Amniotic stem cell (primary cell): ENCODE measurements around the gene IER5.

Experiments used
- DNase-seq: peaks from one replicate; lab custom pipeline; 2025; lab: John Stamatoyannopoulos, UW

Gene IER5

DNA sequence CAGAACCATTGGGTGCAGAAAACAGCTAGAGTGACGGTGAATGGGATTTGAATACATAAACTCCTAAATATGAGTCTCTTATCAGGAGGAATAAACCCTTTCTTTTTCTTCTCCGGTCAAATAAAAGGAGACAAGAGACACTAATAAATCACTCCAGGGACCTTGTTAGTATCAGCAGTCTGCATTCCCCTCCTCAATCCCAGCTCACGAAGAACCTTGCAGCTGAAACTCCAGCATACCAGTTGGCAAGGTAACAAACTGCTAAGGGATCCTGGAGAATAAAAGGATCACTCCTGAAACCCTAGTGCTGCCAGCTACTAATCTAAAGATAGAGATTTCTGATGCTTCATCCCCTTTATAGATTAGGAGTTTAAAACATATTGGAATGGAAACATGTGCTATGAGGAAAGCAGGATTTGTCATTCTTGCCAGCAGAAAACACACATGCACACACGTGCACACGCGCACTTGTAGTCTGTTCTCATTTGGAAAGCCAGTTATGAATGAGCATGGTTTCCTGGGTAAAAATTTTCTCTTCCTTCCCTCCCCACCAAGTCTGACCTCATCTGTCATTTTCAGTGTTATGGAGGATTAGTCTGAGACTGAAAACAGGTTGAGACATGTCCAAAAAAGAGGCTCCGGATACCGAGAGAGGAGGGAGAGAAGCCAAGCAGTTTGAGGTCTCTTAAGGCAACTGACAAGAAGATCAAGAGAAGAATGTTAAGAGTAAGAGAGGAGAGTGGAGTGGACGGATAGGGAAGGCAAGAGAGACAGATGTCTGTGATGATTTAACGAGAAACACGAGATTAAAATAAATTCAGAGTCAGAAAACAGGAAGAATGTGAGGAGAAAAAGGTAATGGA lies 10.9 kb downstream of the IER5 start:
- peak; percentile 38 for DNase-seq

DNA sequence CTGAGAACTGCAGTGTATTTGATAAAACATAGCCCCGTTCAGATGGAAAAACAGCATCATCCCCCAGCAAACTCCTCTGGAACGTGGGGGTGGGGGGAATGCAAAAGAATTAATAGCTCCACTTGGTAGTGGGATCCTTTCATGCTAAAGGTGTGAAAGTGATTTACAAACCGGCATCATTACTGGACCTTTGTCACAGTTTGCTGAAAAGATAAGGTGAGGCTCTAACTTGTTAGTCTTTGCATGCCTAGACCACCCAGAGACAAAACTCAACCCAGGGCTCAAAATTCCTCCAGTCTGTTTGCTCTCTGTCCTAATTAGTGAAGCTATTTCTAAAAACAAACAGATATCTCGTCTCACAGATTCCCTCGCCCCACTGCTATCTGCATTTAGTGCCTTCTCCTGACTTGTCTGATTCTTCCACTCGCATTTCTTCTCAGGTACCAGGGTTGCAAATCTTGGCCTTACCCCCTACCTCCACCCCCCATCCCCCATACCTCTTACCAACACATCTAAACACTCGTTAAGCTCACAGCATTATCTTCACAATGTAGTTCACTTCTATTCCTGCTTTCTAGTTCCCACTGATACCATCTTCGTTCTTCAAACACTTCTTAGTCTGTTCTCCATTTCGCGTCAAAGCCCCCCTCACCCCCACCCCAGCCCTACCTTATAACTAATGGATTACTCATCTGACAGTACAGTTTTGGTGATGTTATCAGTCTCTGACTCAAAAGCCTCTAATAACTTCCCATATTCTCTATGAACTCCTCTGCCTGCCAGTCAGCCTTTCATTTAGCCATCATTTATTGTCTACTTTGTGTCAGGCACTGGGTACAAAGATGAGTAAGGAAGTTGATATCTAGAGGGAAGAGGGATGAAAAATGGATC lies 11.8 kb downstream of the IER5 start:
- no peak for DNase-seq

DNA sequence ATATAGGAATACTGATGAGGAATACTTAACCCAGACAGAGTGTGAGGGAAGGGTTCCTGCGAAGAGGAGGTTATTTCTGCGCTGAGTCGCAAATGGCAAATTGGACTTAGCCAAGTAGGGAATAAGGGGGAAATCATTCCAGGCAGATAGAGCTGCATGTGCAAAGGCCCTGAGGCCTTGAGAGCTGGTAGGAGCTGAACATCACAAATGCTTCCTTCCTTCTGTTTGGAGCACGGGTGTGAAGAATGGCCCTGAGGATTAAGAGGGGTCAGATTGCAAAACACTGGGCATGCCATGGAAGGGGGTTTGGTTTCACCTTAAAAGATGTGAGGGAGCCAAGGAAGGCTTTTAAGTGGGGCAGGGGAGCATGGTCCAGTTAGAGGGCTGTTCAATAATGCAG lies 12.4 kb downstream of the IER5 start:
- DNase-seq, result no peak

DNA sequence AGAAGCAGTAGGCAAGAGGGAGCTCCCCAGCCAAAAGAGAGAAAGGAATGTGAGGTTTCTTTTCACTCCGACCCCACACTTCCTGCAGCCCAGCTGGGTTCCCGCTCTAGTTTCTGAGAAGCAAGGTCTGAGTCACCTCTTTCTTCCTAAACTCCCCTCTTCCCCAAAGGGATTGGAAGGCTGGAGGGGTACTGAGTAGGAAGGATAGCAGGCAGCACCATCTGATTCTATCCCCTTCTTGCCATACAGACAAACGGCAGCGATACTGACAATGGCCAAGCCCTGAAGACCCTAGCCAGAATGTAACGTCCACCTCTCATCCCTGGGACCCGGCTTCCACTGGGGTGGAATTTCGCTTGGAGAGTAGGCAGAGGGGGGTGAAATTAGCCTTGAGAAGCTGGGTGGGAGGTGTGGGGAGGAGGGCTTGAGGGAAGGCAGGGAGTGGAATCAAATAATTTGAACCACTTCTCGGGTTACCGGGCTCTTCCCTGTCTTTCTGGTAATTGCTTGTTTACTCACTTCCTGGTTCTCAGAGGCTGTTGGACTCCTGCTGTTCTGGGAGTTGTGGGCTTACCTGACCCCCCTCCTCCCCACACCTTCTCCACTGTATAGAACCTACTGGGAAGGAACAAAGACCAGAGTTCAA lies 13.2 kb downstream of the IER5 start:
- no peak for DNase-seq

DNA sequence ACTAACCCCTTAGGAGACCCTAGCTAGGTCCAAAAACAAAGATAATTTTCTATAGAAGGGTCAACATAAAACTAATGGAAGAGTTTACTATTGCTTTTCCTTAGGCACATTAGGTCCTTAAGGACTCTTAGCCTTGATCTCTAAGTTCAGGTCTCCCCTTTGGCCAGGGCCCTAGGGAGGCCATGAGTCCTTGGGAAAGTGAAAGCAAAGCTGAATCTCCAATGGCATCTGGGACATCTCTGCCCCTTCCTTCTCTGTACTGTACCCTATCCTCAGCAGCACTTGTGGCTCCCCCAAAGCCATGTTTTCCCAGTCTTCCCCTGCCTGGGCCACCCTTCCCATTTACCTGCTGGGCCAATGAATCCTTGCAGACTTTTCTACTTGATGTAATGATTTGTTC lies 14.3 kb downstream of the IER5 start:
- no peak for DNase-seq

DNA sequence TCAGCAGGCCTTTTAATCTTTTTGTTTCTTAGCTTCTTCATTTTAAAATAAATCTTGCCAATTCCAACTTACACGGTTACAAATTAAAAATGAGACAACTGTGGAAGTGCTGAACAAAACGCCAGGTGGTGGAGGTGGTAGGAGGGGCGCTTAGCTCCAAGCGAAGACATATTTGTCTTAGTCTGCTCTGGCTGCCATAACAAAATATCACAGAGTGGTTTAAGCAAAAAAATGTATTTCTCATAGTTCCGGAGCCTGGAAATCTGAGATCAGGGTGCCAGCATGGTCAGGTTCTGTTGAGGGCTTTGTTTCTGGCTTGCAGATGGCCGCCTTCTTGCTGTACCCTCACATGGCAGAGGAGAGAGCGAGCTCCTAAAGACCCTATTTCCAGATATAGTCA lies 14.9 kb downstream of the IER5 start:
- DNase-seq, result no peak

DNA sequence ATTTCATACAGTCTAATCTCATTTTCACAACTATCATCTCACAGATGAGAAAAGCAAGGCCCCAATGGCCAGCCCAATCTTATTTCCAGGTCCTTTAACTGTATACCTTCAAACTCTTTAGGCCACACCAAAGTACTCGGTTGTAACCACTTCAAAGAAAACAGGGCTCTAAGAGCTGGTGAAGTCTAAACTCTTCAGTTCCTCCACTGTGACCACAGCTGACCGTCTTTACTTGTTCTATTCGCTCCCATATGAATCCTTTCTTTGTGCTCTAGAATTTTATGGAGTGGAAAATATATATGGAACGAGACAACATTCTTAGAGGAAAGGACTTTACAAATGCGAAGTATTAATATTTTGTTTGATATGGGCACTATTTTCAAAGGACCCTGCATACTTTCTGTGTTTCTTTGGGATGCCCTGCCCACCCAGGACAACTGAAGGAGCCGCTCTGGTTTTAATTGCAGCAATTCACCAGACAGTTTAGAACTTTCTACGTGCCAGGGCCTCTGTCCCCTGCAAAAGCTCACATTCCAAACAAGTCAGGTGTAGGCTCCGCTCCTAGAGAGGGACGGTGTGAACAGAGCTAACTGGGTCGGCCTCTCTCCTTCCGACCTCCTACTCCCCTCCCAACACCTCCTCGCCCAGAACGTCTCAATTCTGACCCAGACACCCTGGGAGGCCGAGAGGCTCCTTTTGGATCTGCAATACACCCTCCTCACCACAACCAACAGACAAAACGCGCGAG lies 15.7 kb downstream of the IER5 start:
- no peak for DNase-seq

DNA sequence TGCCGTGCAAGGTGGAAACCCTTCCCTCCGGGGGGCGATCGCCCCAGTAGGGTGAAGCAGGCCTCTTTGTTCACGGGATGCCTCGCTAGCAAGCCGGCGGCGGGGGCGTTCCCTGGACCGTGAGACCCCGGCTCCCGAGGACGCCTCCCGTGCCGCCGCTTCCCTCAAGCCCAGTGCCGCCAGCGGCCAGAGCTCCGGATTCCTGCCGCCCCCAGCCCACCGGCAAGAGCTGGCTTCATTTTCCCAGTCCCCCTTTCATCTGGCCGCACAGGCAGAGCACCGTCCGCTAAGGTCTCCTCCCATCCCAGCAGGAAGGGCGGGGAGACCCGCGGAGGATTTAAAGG lies 16.3 kb downstream of the IER5 start:
- no peak for DNase-seq

DNA sequence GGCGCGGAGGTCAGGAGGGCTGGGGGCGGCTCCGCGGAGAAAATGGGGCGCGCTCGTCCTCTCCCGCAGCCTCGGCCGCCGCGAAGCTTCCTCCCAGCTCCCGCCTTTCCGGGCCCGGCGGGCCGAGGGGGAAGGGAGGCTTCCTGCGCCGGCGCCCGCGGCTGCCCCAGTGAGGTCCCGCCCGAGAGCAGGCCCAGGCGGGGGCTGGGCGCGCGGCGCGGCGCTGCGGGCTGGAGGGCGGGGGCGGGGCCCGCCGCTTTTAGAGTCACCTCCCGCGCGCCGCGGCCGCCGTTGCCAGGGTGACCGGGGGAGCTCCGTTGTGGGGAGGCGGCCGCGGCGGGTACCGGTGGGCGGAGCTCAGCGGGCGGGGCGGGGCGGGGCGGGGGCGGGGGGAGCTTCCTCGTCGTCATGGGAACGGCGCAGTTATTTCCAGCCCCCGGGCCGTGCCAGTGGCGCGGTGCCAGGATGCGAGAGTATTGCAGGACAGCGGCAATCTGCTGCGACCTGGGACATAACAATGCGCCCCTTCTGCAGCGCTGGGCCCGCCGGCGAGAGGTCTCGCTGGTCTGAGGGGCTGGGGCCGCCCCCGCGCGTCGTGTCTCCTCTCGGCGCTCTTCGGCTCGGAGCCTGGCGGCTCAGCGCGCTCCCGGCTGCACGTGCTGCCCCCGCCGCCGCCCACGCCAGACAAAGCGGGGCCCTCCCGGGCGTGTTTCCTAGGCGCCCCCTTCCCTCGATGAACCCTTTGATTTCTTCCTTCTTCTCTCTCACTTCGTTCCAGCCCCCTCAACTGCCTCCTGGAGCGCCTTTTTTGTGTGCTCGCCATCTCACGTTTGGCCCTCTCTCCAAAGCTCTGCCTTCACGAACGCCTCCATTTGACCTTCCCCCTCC lies 16.9 kb downstream of the IER5 start:
- peak; percentile 68 for DNase-seq

DNA sequence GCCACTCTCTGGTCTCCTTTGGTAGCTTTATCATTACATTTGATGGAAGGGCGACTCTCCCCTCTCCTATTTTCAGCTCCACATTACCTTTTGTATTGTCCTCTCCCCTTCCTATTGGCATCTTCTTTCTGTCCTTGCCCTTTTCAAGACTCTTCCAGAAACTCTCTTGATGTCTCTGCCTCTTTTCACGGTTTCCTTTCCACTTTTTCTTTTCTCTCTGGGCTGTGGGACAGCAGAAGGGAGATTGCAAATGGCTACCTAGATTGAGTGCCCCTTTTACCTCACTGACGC lies 17.5 kb downstream of the IER5 start:
- no peak for DNase-seq

DNA sequence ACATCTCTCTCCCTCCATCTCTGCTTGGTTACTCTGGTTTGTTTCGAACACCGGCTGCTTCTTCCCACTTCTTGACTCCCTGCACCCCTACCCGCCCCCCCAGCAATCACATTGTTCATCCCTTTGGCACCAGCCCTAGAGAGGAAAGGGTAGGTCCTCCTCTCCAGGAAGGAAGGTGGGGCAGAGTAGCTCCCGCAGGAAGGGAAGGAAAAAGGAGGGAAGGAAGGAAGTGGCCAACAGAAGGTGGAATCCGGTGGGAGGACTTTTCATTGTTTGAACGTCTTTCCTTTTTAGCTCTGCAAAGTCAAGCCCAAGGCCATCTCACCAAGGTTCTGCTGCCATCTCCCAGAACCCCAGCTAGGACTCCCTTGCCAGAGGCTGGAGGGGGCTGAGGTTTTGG lies 18.0 kb downstream of the IER5 start:
- DNase-seq, result no peak

DNA sequence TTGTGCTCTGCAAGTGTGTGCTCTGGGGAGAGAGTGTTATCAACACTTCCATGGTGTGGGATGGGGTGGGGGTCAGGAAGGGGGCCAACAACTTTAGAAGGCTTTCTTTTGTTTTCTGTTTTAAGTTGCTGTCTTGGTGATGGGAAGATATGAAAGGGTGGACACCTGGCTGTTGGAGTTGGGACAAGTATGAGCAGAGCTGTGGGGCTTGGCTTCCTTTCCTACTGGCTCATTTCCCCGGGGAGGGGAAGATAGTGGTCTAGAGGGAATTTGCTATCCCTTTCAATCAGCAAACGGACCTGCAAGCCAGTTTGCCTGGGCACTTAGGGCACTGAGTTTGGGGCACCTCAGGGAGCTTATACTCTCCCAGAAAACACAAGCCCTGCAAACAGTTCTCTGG lies 19.2 kb downstream of the IER5 start:
- DNase-seq, result no peak

DNA sequence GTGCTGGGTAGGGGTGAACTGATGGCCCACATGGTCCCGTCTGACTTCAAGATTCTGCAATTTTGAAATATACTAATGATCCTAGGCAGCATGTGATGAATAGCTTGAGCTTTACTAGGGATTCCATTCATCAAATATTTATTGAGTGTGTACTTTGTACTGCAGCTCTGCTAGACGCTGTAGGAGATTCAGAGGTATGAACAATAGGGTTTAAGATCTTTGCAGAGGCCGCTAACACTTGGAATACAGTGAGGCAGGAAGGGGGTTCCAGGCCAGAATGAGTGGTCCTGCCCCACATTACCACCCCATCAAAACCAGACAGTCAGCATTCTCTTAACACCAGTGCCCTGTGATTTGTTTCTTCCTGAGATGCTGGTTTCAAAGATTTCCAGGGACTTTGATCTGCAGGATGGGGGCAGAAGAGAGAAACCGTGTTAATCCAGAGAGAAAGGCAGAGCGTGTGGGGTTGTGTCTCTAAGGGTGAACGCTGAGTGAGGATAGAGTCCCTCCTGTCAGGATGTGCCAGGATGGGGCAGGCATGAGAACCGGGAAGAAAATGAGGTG lies 19.9 kb downstream of the IER5 start:
- DNase-seq, result no peak

DNA sequence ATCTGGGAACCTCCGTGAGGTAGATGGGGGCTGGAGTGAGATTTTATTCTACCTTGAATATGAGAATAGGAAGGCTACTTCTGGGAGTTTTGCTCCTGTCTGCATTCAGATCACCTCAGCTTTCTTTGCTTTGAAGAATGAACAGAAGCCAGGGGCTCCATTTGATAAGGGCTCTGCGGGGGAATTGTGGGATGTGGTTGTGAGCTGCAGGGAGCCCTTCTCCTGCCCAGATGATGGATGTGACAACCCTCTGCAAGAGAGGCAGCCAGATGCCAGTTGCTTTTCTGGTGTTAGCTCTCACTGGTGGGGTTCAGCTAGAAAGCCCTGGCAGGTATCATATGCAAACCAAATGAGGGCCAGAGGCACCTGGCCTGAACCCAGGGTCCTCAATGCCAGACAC lies 21.5 kb downstream of the IER5 start:
- DNase-seq, result no peak

DNA sequence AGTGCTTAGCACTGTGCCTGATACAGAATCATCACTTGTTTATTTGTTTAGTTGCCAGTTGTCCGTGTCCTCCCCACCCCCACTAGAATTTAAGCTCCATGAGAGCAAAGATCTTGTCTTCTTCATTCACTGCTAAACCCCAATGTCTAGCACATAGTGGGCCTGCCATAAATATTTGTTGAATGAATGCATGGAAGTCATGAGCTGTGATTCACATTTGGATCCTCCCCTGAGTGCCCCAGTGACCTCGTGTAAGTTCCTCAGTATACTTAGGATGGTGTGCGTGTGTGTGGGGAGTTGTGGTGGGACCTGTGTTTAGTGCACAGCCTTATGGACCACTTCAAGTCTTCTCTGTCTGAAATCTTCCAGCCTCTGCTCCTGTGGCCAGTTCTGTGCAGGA lies 23.1 kb downstream of the IER5 start:
- DNase-seq, result no peak

DNA sequence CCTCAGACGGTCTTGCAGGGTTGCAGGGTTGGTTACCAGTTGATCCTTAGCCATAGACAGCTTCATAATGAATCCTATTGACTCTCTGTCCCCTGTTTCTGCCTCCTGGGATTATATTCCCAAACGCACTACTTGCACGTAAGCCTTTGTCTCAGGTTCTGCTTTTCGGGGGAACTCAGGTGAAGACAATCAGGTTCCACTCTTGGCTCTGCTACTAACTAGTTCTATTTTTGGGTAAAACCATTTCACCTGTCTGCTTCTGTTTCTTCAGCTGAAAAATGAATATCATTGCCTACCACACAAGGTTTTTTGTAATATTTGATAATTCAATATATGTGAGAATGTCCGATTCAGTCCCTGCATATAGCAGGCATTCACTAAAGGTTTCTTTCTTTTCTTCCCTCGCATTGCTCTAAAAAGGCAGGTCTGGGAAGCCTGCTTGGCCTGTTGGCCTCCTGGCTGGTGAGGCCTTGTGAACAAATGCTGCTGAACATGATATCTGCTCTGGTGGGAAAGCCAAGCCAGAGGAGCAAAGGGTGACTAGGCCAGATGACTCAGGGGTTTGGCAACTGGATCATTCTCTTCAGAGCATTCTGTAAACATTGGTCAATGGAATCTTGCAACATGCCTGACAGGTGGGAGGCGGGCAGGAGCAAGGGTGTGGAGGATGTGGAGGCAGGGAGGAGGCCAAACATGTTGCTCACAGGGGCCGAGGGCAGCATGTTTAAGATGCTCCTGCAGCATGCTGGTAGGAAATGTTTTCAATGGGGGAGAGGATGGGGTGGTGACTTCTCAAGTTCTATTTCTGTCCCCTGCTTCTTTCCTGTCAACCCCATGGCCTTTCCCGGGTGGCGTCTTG lies 23.8 kb downstream of the IER5 start:
- DNase-seq, result peak; percentile 75

DNA sequence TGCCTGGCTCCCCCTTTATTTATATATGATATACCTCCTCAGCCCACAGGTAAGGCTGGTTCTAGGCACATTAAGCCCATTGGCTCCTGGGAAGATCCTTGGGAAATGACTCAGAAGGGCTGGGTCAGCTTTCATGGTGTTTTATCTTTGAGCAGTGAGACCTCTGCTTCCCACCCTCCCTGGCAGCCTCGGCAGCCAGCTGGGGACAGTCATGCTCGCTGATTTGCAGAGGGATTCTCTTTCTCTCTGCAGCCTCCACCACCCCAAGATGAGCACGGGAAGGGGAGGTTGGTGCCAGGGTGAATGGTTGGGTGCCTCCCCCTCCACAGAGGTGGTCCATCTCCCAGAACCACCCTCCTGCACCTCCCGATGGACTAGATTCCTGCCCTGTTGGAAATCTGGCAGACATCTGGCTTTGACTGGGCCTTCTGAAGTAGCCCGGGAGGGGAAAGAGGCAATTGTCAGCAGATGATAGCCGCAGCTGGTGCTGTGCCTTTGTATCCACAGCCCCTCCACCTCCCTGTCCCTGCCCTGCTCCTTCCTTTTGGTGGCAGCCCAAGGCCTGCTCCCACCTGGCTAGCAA lies 24.6 kb downstream of the IER5 start:
- DNase-seq, result no peak

DNA sequence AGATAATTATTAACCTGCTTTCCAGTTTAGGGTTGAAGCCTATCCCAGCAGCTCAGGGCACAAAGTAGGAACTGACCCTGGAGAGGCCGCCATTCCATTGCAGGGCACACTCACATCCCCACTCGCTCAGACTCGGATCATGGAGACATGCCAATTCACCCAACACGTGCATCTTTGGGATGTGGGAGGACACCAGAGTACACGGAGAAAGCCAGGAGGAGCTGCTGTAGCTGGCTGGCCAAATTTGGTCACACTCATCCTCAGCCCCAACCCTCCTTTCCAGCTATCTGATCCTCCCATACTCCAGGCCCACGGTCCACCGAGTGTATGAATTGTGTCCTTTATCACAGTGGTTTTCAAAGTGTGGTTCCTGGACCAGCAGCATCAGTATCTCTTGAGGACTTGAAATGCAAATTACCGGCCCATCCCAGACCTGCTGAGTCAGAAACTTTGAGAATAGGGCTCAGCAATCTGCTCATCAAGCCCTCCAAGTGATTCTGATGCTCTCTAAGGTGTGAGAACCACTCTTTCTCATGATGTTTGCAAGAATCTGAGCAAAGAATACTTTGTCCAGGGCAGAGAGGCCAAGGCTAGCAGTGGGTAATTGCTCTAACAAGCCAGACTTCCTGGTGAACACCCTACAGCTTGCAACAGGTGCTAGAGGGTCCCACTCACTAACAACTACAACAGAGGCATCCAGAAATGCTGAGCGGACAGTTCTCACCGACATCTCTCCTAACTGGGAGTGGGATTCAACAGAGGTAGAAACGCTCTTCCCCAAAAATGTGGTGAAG lies 26.3 kb downstream of the IER5 start:
- no peak for DNase-seq

DNA sequence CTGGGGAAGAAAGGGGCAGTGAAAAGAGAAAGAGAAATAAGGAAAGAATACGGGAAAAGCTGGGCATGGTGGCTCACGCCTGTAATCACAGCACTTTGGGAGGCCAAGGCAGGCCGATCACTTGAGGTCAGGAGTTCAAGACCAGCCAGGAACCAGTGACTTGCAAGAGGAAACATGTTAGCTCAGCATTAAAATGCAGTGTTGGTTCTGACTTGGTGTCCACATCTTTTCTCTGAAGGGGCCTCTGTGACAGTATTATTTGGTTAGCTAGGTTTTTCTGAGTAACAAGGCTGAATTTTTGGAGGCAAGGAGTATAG lies 26.8 kb downstream of the IER5 start:
- no peak for DNase-seq
